Neural crest cell (in vitro differentiated cells): ENCODE data around the gene SMIM31. TPM values are rescaled to one million over a fixed set of nuclear protein-coding genes. Genes with fewer than 3 reads are reported as not detected.

Experiments used
- DNase-seq: peaks from one replicate; pipeline ENCODE4 v3.0.0; 2021; ENCODE audit warnings: low read depth, mixed read lengths, low spot score
- H3K27ac Mint-ChIP-seq: one replicate; pipeline ENCODE4 v1.8.0; 2021; ENCODE audit warnings: mild to moderate bottlenecking, mixed read lengths; ENCODE audit not compliant: unreplicated experiment
- H3K27me3 Mint-ChIP-seq: 2 replicates; pipeline ENCODE4 v1.8.0; 2021; ENCODE audit warnings: low read depth, mild to moderate bottlenecking, mixed read lengths
- H3K36me3 Mint-ChIP-seq: 2 replicates; pipeline ENCODE4 v1.8.0; 2021; ENCODE audit warnings: low read depth, mild to moderate bottlenecking, mixed read lengths
- H3K4me1 Mint-ChIP-seq: 2 replicates; pipeline ENCODE4 v1.8.0; 2021; ENCODE audit warnings: mixed read lengths
- H3K4me3 Mint-ChIP-seq: one replicate; pipeline ENCODE4 v1.8.0; 2021; ENCODE audit warnings: mild to moderate bottlenecking, mixed read lengths
- H3K9me3 Mint-ChIP-seq: 2 replicates; pipeline ENCODE4 v1.8.0; 2021; ENCODE audit warnings: mixed read lengths
- total RNA-seq: library from RNA; stranded (reverse); gene quantifications from 2 replicates; pipeline ENCODE4 v1.2.1, GENCODE V29; 2021
- TF ChIP-seq, protein P1 (sequence below): fragments of 200-600 bp; sonication (generic); conservative IDR thresholded peaks from 2 replicates; pipeline ENCODE4 v1.5.0; 2021; ENCODE audit warnings: antibody characterized with exemption, mild to moderate bottlenecking

The SMIM31 gene
- total RNA-seq, 1 donor from 2014 or later = not detected

- Mint-ChIP-seq H3K27me3 (no peaks in the 10 kb centered on the region), H3K4me3 (no peak overlapping the region), H3K27ac (no peak overlapping the region), H3K36me3 (no peaks in the 10 kb centered on the region), H3K4me1 (no peaks in the 10 kb centered on the region), H3K9me3 (no peaks in the 10 kb centered on the region)
- TF ChIP-seq, protein P1, sequence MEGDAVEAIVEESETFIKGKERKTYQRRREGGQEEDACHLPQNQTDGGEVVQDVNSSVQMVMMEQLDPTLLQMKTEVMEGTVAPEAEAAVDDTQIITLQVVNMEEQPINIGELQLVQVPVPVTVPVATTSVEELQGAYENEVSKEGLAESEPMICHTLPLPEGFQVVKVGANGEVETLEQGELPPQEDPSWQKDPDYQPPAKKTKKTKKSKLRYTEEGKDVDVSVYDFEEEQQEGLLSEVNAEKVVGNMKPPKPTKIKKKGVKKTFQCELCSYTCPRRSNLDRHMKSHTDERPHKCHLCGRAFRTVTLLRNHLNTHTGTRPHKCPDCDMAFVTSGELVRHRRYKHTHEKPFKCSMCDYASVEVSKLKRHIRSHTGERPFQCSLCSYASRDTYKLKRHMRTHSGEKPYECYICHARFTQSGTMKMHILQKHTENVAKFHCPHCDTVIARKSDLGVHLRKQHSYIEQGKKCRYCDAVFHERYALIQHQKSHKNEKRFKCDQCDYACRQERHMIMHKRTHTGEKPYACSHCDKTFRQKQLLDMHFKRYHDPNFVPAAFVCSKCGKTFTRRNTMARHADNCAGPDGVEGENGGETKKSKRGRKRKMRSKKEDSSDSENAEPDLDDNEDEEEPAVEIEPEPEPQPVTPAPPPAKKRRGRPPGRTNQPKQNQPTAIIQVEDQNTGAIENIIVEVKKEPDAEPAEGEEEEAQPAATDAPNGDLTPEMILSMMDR = no peak
- DNase-seq = no peak
Observed at GRCh38 chr4:164730705-164731393, 23.1 kb upstream of the SMIM31 start.

DNA sequence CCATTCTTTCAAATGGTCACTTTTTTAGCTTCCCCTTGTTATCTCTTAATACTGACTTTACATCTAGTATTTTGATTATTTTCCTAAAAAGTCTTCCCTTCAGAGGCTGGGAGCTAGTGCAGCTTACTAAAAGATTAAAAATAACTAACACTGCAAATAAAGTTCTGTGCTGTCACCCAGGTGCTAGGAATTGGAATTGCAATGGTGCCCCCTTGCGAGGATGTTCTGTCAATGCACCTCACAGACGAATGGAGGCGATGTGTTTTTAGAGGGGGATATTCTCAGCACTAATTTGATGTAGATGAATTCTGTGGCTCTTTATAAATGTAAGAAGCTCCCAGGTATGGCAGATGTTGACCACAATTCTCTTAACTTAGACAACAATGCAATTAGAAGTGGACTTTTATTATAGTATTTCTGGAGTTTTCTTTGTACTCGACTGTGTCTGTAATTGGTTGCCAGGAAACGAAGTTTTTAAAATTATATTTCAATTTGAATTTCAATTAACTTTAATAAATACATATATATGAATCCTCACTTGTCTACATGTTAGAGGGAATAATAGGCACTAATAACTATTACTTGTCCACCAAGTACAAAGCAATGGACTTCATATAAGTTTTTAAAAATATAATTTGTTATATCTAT, 22.0 kb upstream of the SMIM31 start:
- TF ChIP-seq, protein P1 = peak; percentile 94
- H3K27ac Mint-ChIP-seq = no peak overlapping the region
- DNase-seq = peak; percentile 72
- no peaks in the 10 kb centered on the region for H3K9me3 Mint-ChIP-seq
- no peaks in the 10 kb centered on the region for H3K4me1 Mint-ChIP-seq
- no peaks in the 10 kb centered on the region for H3K36me3 Mint-ChIP-seq
- no peak overlapping the region for H3K4me3 Mint-ChIP-seq
- H3K27me3 Mint-ChIP-seq = no peaks in the 10 kb centered on the region

GRCh38 chr4:164734484-164734883, 19.4 kb upstream of the SMIM31 start:
- no peaks in the 10 kb centered on the region for H3K4me1 Mint-ChIP-seq
- no peak for DNase-seq
- H3K27ac Mint-ChIP-seq = no peak overlapping the region
- TF ChIP-seq, protein P1 = no peak
- H3K9me3 Mint-ChIP-seq = no peaks in the 10 kb centered on the region
- no peaks in the 10 kb centered on the region for H3K36me3 Mint-ChIP-seq
- H3K4me3 Mint-ChIP-seq = no peak overlapping the region
- no peaks in the 10 kb centered on the region for H3K27me3 Mint-ChIP-seq

DNA sequence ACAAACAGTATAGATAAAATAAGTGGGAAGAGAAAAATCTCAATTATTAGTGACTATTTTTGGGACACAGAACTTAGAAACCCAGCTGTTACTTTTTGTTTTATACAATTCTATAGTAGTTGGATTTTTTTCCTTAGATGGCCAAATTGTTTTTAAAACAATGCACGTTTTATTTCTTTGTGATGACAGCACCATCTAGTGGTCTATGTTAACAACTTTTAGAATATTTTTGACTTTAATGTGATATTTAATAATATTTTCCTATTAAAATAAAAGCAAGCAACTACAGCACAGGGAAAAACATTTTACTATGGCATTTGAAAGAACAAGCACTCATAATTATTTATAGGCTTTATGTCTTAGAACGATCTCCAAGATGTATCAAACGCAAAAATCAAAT, 5.6 kb upstream of the SMIM31 start:
- no peaks in the 10 kb centered on the region for H3K36me3 Mint-ChIP-seq
- peaks cover 2% of the 10 kb centered on the region for H3K27me3 Mint-ChIP-seq
- H3K27ac Mint-ChIP-seq = no peak overlapping the region
- TF ChIP-seq, protein P1 = peak; percentile 73
- no peak overlapping the region for H3K4me3 Mint-ChIP-seq
- no peaks in the 10 kb centered on the region for H3K4me1 Mint-ChIP-seq
- H3K9me3 Mint-ChIP-seq = peaks cover 4% of the 10 kb centered on the region
- no peak for DNase-seq

GRCh38 chr4:164755432-164755831, 1.5 kb downstream of the SMIM31 start:
- TF ChIP-seq, protein P1 = no peak
- H3K36me3 Mint-ChIP-seq = peaks cover 2% of the 10 kb centered on the region
- peaks cover 4% of the 10 kb centered on the region for H3K9me3 Mint-ChIP-seq
- H3K27ac Mint-ChIP-seq = no peak overlapping the region
- no peaks in the 10 kb centered on the region for H3K27me3 Mint-ChIP-seq
- H3K4me3 Mint-ChIP-seq = no peak overlapping the region
- DNase-seq = no peak
- no peaks in the 10 kb centered on the region for H3K4me1 Mint-ChIP-seq
